Large intestine (tissue), 12 donors: Measurements from ENCODE around the gene CYP2E1. TPM values are rescaled to one million over a fixed set of nuclear protein-coding genes. Genes with fewer than 3 reads are reported as not detected.
"Not testable (repeated sequence)": the region's sequence is repeated elsewhere in the genome, so short reads cannot be mapped to it uniquely, and the experiment has no call there.

ENCODE experiments used
- DNase-seq, 2 donors: peaks; one replicate each; pipeline versions ENCODE4 v3.0.0 to v3.0.0-alpha.2; 2013
- H3K27ac ChIP-seq: one replicate; pipeline ENCODE4 v1.5.1; 2013; ENCODE audit warnings: low read length
- H3K27me3 ChIP-seq: 2 replicates; pipeline ENCODE4 v1.6.1; 2013; ENCODE audit warnings: low read length; ENCODE audit not compliant: control insufficient read depth, insufficient read depth
- H3K36me3 ChIP-seq: 2 replicates; pipeline ENCODE4 v1.6.1; 2013; ENCODE audit warnings: low read length; ENCODE audit not compliant: control insufficient read depth, insufficient read depth
- H3K4me1 ChIP-seq: one replicate; pipeline ENCODE4 v1.6.1; 2013; ENCODE audit warnings: low read length; ENCODE audit not compliant: control insufficient read depth, insufficient read depth
- H3K4me3 ChIP-seq: one replicate; pipeline ENCODE4 v1.5.1; 2013; ENCODE audit warnings: low read length
- H3K9me3 ChIP-seq: one replicate; pipeline ENCODE4 v1.6.1; 2013; ENCODE audit warnings: mild to moderate bottlenecking, low read depth, low read length, moderate library complexity; ENCODE audit not compliant: control insufficient read depth
- WGBS: methylation state at CpG from one replicate; pipeline ENCODE4 v1.1.5; 2013; ENCODE audit warnings: low lambda C conversion rate; ENCODE audit not compliant: insufficient coverage; 5-methylcytosine and 5-hydroxymethylcytosine counted together
- long read RNA-seq, 11 donors: transcript quantifications; one replicate each; lab custom pipeline, GENCODE V29; 2026
- polyA plus RNA-seq: library from polyadenylated mRNA; unstranded; fragments of 120-200 nt; gene quantifications from one replicate; pipeline ENCODE4 v1.2.1, GENCODE V29; 2013

CYP2E1 gene
- 1.3 TPM for polyA plus RNA-seq
- long read RNA-seq, donor 1, result 0 reads
- long read RNA-seq, donor 2, result 0 reads
- long read RNA-seq, donor 3, result 0 reads
- long read RNA-seq, donor 4, result 0 reads
- long read RNA-seq, donor 5, result 0 reads
- long read RNA-seq, donor 6, result 0 reads
- long read RNA-seq, donor 7, result 0 reads
- long read RNA-seq, donor 8, result 0 reads
- long read RNA-seq, donor 9, result 0 reads
- long read RNA-seq, donor 10, result 0 reads
- long read RNA-seq, donor 11, result 0 reads

GRCh38 chr10:133526957-133527588, at the start of gene CYP2E1:
Gene CYP2E1 (plus strand): TSS chr10:133527363. CDS start chr10:133527396, 33 bp downstream.
- WGBS, result no CpG with 5 or more reads among the region's 16 CpGs
- H3K4me1 ChIP-seq, result no peaks in the 10 kb centered on the region
- DNase-seq, result no peak
- H3K27me3 ChIP-seq, result peaks cover 49% of the 10 kb centered on the region
- H3K9me3 ChIP-seq, result peaks cover 14% of the 10 kb centered on the region
- H3K27ac ChIP-seq, result no peak within 1 kb of the TSS
- H3K4me3 ChIP-seq, result no peak within 1 kb of the TSS
- no peaks in the 10 kb centered on the region for H3K36me3 ChIP-seq

GRCh38 chr10:133481086-133481643, 46.0 kb upstream of the CYP2E1 start:
- Histone ChIP-seq H3K4me1 (no peaks in the 10 kb centered on the region), H3K4me3 (no peak overlapping the region), H3K27me3 (no peaks in the 10 kb centered on the region), H3K27ac (no peak overlapping the region), H3K9me3 (no peaks in the 10 kb centered on the region), H3K36me3 (no peaks in the 10 kb centered on the region)
- DNase-seq, result no peak
- no CpG with 5 or more reads among the region's 12 CpGs for WGBS

GRCh38 chr10:133481657-133482056, 45.5 kb upstream of the CYP2E1 start:
- WGBS, result no CpG with 5 or more reads among the region's 10 CpGs
- Histone ChIP-seq H3K9me3 (no peaks in the 10 kb centered on the region), H3K36me3 (no peaks in the 10 kb centered on the region), H3K27me3 (no peaks in the 10 kb centered on the region), H3K4me1 (no peaks in the 10 kb centered on the region), H3K4me3 (no peak overlapping the region), H3K27ac (no peak overlapping the region)
- no peak for DNase-seq

- Histone ChIP-seq H3K9me3 (no peaks in the 10 kb centered on the region), H3K27me3 (no peaks in the 10 kb centered on the region), H3K4me1 (no peaks in the 10 kb centered on the region), H3K27ac (no peak overlapping the region), H3K36me3 (no peaks in the 10 kb centered on the region), H3K4me3 (no peak overlapping the region)
- DNase-seq, result no peak
Measured at GRCh38 chr10:133484818-133485217, 42.3 kb upstream of the CYP2E1 start.

- Histone ChIP-seq H3K27me3 (no peaks in the 10 kb centered on the region), H3K9me3 (no peaks in the 10 kb centered on the region), H3K4me3 (no peak overlapping the region), H3K36me3 (no peaks in the 10 kb centered on the region), H3K27ac (no peak overlapping the region), H3K4me1 (no peaks in the 10 kb centered on the region)
- no peak for DNase-seq
Measured at GRCh38 chr10:133487085-133487484, 40.1 kb upstream of the CYP2E1 start.

GRCh38 chr10:133488354-133488753, 38.8 kb upstream of the CYP2E1 start:
- Histone ChIP-seq H3K27me3 (no peaks in the 10 kb centered on the region), H3K9me3 (no peaks in the 10 kb centered on the region), H3K4me3 (no peak overlapping the region), H3K27ac (no peak overlapping the region), H3K4me1 (no peaks in the 10 kb centered on the region), H3K36me3 (no peaks in the 10 kb centered on the region)
- no peak for DNase-seq

- no peak for DNase-seq
- no CpG with 5 or more reads among the region's 2 CpGs for WGBS
Measured at GRCh38 chr10:133489816-133490588, 37.2 kb upstream of the CYP2E1 start.

GRCh38 chr10:133493562-133493961, 33.6 kb upstream of the CYP2E1 start:
- H3K9me3 ChIP-seq, DNase-seq, H3K27me3 ChIP-seq, H3K27ac ChIP-seq, H3K4me1 ChIP-seq, H3K36me3 ChIP-seq, H3K4me3 ChIP-seq: not testable (repeated sequence)
- 17% methylated on average over 1 of the region's 4 CpGs for WGBS

More at GRCh38 chr10:133489816-133490588, 37.2 kb upstream of the CYP2E1 start:
- no peaks in the 10 kb centered on the region for H3K4me1 ChIP-seq
- no peaks in the 10 kb centered on the region for H3K36me3 ChIP-seq
- no peak overlapping the region for H3K27ac ChIP-seq
- H3K27me3 ChIP-seq, result no peaks in the 10 kb centered on the region
- H3K9me3 ChIP-seq, result no peaks in the 10 kb centered on the region
- H3K4me3 ChIP-seq, result no peak overlapping the region

- H3K27ac ChIP-seq, H3K9me3 ChIP-seq, DNase-seq, H3K27me3 ChIP-seq, H3K4me3 ChIP-seq, H3K36me3 ChIP-seq, H3K4me1 ChIP-seq: not testable (repeated sequence)
- no CpG with 5 or more reads among the region's 6 CpGs for WGBS
Measured at GRCh38 chr10:133497363-133497762, 29.8 kb upstream of the CYP2E1 start.

- H3K27me3 ChIP-seq, H3K27ac ChIP-seq, H3K4me3 ChIP-seq, DNase-seq, H3K36me3 ChIP-seq, H3K4me1 ChIP-seq, H3K9me3 ChIP-seq: not testable (repeated sequence)
- WGBS, result no CpG with 5 or more reads among the region's 1 CpG
Measured at GRCh38 chr10:133499176-133499575, 28.0 kb upstream of the CYP2E1 start.
